H1 (cell line): ENCODE data around the gene CRYGS. TPM values are rescaled to one million over a fixed set of nuclear protein-coding genes. Genes with fewer than 3 reads are reported as not detected.
A peak's percentile ranks its signal among the peaks of the same experiment; 100 is the strongest.

Experiments
- CTCF ChIA-PET: fragments of 300-600 bp; sonication (Branson Sonifier 250); formaldehyde crosslinking; loops from one replicate; lab custom pipeline; 2021; ENCODE audit not compliant: partially characterized antibody; lab: Charles Lee
- POLR2A ChIA-PET: fragments of 300-600 bp; sonication (Branson Sonifier 250); formaldehyde crosslinking; loops from one replicate; lab custom pipeline; 2021; ENCODE audit warnings: inconsistent platforms; ENCODE audit not compliant: partially characterized antibody; lab: Charles Lee
- DNase-seq, 2 experiments: peaks; one replicate each; pipeline versions ENCODE4 v3.0.0 to v3.0.0-alpha.2; 2010 to 2022; ENCODE audit warnings: low spot score in 2 of 2, low read depth in 1 of 2, mixed read lengths in 1 of 2
- FAIRE-seq: peaks from 2 replicates; lab custom pipeline; 2011; peaks lifted over from hg19 to GRCh38; lab: Jason Lieb, UNC
- H2AFZ ChIP-seq: 2 replicates; pipeline ENCODE4 v1.8.1; 2012; ENCODE audit warnings: low read length, inconsistent platforms
- H2AK5ac ChIP-seq: 2 replicates; pipeline ENCODE4 v1.6.1; 2013; ENCODE audit warnings: low read depth, low read length
- H2BK120ac ChIP-seq: replicated peaks from 2 replicates; pipeline ENCODE3; 2013; ENCODE audit warnings: low read depth, low read length, inconsistent platforms
- H2BK12ac ChIP-seq: 2 replicates; pipeline ENCODE4 v1.6.1; 2013; ENCODE audit warnings: low read depth, low read length
- H2BK15ac ChIP-seq: 2 replicates; pipeline ENCODE4 v1.6.1; 2013; ENCODE audit warnings: low read length
- H2BK20ac ChIP-seq: 2 replicates; pipeline ENCODE4 v1.6.1; 2013; ENCODE audit warnings: low read length
- H2BK5ac ChIP-seq: 2 replicates; pipeline ENCODE4 v1.6.1; 2013; ENCODE audit warnings: low read depth, low read length
- H3K14ac ChIP-seq: 2 replicates; pipeline ENCODE4 v1.6.1; 2013; ENCODE audit warnings: inconsistent platforms; ENCODE audit not compliant: insufficient read length
- H3K18ac ChIP-seq: 2 replicates; pipeline ENCODE4 v1.6.1; 2013; ENCODE audit warnings: low read length; ENCODE audit errors: extremely low read depth
- H3K23ac ChIP-seq: 2 replicates; pipeline ENCODE4 v1.6.1; 2013; ENCODE audit warnings: inconsistent platforms; ENCODE audit not compliant: insufficient read length
- H3K23me2 ChIP-seq: 2 replicates; pipeline ENCODE4 v1.6.1; 2013; ENCODE audit warnings: low read depth, low read length
- H3K27ac ChIP-seq: 2 replicates; pipeline ENCODE4 v1.6.1; 2011; ENCODE audit warnings: low read depth, low read length, inconsistent platforms
- H3K27me3 ChIP-seq, 4 experiments: replicated peaks in 1 of 4; 1 replicate in 1 of 4; 2 replicates in 3 of 4; pipeline versions ENCODE4 v1.6.1 to v1.8.1; 2011 to 2013; ENCODE audit warnings: low read length in 3 of 4, mild to moderate bottlenecking in 3 of 4, inconsistent platforms in 2 of 4, mixed read lengths in 2 of 4, moderate library complexity in 1 of 4; ENCODE audit not compliant: control insufficient read depth in 3 of 4, insufficient read depth in 3 of 4; ENCODE audit errors: extremely low read depth in 1 of 4
- H3K36me3 ChIP-seq, 4 experiments: 2 replicates each; pipeline versions ENCODE4 v1.6.1 to v1.8.1; 2011 to 2013; ENCODE audit warnings: mild to moderate bottlenecking in 4 of 4, low read length in 3 of 4, moderate library complexity in 2 of 4, control low read depth in 1 of 4, inconsistent platforms in 1 of 4; ENCODE audit not compliant: insufficient read depth in 4 of 4, control insufficient read depth in 2 of 4
- H3K4ac ChIP-seq: replicated peaks from 2 replicates; pipeline ENCODE3; 2013; ENCODE audit warnings: low read length, low read depth, mixed read lengths, inconsistent platforms; ENCODE audit not compliant: insufficient read length
- H3K4me1 ChIP-seq, 4 experiments: replicated peaks in 1 of 4; 1 replicate in 1 of 4; 2 replicates in 3 of 4; pipeline versions ENCODE4 v1.6.1 to v1.8.1; 2011 to 2013; ENCODE audit warnings: low read length in 3 of 4, inconsistent platforms in 2 of 4, mixed read lengths in 1 of 4; ENCODE audit not compliant: insufficient read depth in 4 of 4, control insufficient read depth in 3 of 4
- H3K4me2 ChIP-seq, 2 experiments: 2 replicates each; pipeline versions ENCODE4 v1.6.1 to v1.8.1; 2011 to 2013; ENCODE audit warnings: low read depth in 2 of 2, low read length in 2 of 2, control low read depth in 1 of 2, inconsistent platforms in 1 of 2, mild to moderate bottlenecking in 1 of 2; ENCODE audit not compliant: insufficient read depth in 1 of 2
- H3K4me3 ChIP-seq, 4 experiments: fragments of 200-600, 300-600 bp in 1 of 4; sonication (generic), shearing (Covaris generic), sonication (Bioruptor Twin) in 1 of 4; 2 replicates each; pipeline versions ENCODE4 v1.5.1 to v1.8.1; 2011 to 2016; ENCODE audit warnings: low read length in 4 of 4, low read depth in 3 of 4, control low read depth in 2 of 4, inconsistent platforms in 2 of 4, mild to moderate bottlenecking in 2 of 4, mixed read lengths in 1 of 4, moderate library complexity in 1 of 4; ENCODE audit not compliant: insufficient read depth in 2 of 4; ENCODE audit errors: extremely low read depth in 1 of 4
- H3K56ac ChIP-seq: replicated peaks from 2 replicates; pipeline ENCODE3; 2013; ENCODE audit warnings: low read depth, mild to moderate bottlenecking, mixed read lengths, low read length, inconsistent platforms; ENCODE audit not compliant: insufficient read length
- H3K79me1 ChIP-seq: 2 replicates; pipeline ENCODE4 v1.6.1; 2013; ENCODE audit warnings: low read depth, low read length, control low read depth
- H3K79me2 ChIP-seq, 2 experiments: 2 replicates each; pipeline versions ENCODE4 v1.6.1 to v1.8.1; 2012 to 2013; ENCODE audit warnings: low read length in 2 of 2, mild to moderate bottlenecking in 2 of 2, inconsistent platforms in 1 of 2; ENCODE audit not compliant: insufficient read depth in 2 of 2, control insufficient read depth in 1 of 2
- H3K9ac ChIP-seq, 4 experiments: replicated peaks in 1 of 4; 1 replicate in 1 of 4; 2 replicates in 3 of 4; pipeline versions ENCODE4 v1.6.1 to v1.8.1; 2011 to 2013; ENCODE audit warnings: low read depth in 3 of 4, low read length in 3 of 4, control low read depth in 2 of 4, mild to moderate bottlenecking in 2 of 4, moderate library complexity in 2 of 4, inconsistent platforms in 1 of 4; ENCODE audit errors: extremely low read depth in 1 of 4
- H3K9me3 ChIP-seq, 2 experiments: 2 replicates each; pipeline versions ENCODE4 v1.6.1 to v1.8.1; 2012 to 2013; ENCODE audit warnings: mild to moderate bottlenecking in 2 of 2, moderate library complexity in 2 of 2, control low read depth in 1 of 2, inconsistent platforms in 1 of 2, low read depth in 1 of 2, low read length in 1 of 2, mixed read lengths in 1 of 2; ENCODE audit not compliant: insufficient read depth in 2 of 2
- H4K20me1 ChIP-seq, 2 experiments: replicated peaks in 1 of 2; 2 replicates each; pipeline versions ENCODE3 to v1.8.1; 2011 to 2013; ENCODE audit warnings: inconsistent platforms in 2 of 2, low read length in 2 of 2, mild to moderate bottlenecking in 1 of 2; ENCODE audit not compliant: insufficient read depth in 2 of 2, control insufficient read depth in 1 of 2
- H4K5ac ChIP-seq: 2 replicates; pipeline ENCODE4 v1.6.1; 2013; ENCODE audit warnings: low read length, low read depth, mixed read lengths, inconsistent platforms; ENCODE audit not compliant: insufficient read length
- H4K8ac ChIP-seq: 2 replicates; pipeline ENCODE4 v1.8.0; 2013; ENCODE audit warnings: mild to moderate bottlenecking, moderate library complexity, low read length, inconsistent platforms; ENCODE audit not compliant: insufficient read depth; ENCODE audit errors: extremely low read depth
- H4K91ac ChIP-seq: replicated peaks from 2 replicates; pipeline ENCODE3; 2013; ENCODE audit warnings: low read length, mixed read lengths, inconsistent platforms; ENCODE audit not compliant: insufficient read length
- JUND ChIP-seq: IDR thresholded peaks from 2 replicates; pipeline ENCODE4 v1.6.1; 2011; ENCODE audit warnings: mild to moderate bottlenecking, improper control_type of control experiment, low read length
- POLR2A ChIP-seq, 2 experiments: IDR thresholded peaks; 1 replicate in 1 of 2; 2 replicates in 1 of 2; pipeline ENCODE4 v1.6.1; 2011; ENCODE audit warnings: low read depth in 2 of 2, low read length in 2 of 2, mild to moderate bottlenecking in 2 of 2; ENCODE audit errors: control extremely low read depth in 1 of 2
- SIN3A ChIP-seq, 2 experiments: IDR thresholded peaks in 1 of 2; conservative IDR thresholded peaks in 1 of 2; 2 replicates each; pipeline ENCODE4 v1.6.1; 2011 to 2012; ENCODE audit warnings: low read length in 2 of 2, improper control_type of control experiment in 1 of 2, low read depth in 1 of 2, mild to moderate bottlenecking in 1 of 2
- SP4 ChIP-seq: IDR thresholded peaks from 2 replicates; pipeline ENCODE4 v1.6.1; 2012; ENCODE audit warnings: low read length, inconsistent platforms
- TAF1 ChIP-seq: IDR thresholded peaks from 2 replicates; pipeline ENCODE4 v1.6.1; 2011; ENCODE audit warnings: mild to moderate bottlenecking, low read depth, low read length
- ZNF274 ChIP-seq: IDR thresholded peaks from 2 replicates; pipeline ENCODE4 v1.7.0; 2012; ENCODE audit warnings: low read length, borderline replicate concordance; ENCODE audit errors: extremely low read depth
- WGBS, 2 experiments: shearing (Covaris generic) in 1 of 2; methylation state at CpG; one replicate each; pipeline versions ENCODE4 v1.1.6 to v1.1.7; 2013 to 2015; ENCODE audit warnings: low lambda C conversion rate in 2 of 2, mixed read lengths in 2 of 2, inconsistent platforms in 1 of 2, low coverage in 1 of 2, missing lambda C conversion rate in 1 of 2; ENCODE audit not compliant: insufficient replicate concordance in 2 of 2, insufficient coverage in 1 of 2, insufficient read length in 1 of 2; ENCODE audit errors: extremely low coverage in 1 of 2, missing lambda C conversion rate in 1 of 2; 5-methylcytosine and 5-hydroxymethylcytosine counted together
- polyA plus RNA-seq, 7 experiments: library from polyadenylated mRNA; depleted of rRNA in 3 of 7; stranded (reverse) in 5 of 7; unstranded in 2 of 7; fragments of >200 nt in 5 of 7; fragments of 200-250 nt in 2 of 7; gene quantifications; 1 replicate in 5 of 7; 2 replicates in 1 of 7; 4 replicates in 1 of 7; pipeline versions ENCODE4 v1.2.1 to v1.2.3, GENCODE V29; 2011 to 2013; ENCODE audit warnings: missing spikeins in 2 of 7, mixed read lengths in 2 of 7
- total RNA-seq: library from RNA; stranded (reverse); fragmentation: NEBNext Ultra II Directional; extraction: Animal tissue kit (Norgen Biotek cat#: 25700); gene quantifications from 2 replicates; pipeline ENCODE4 v1.2.1, GENCODE V29; 2021
- TF ChIP-seq, protein P1 (sequence below): IDR thresholded peaks from 2 replicates; pipeline ENCODE4 v1.6.1; 2012; ENCODE audit warnings: inconsistent platforms

CRYGS gene
- total and polyA plus RNA-seq, 2 of the 8 experiments (the other 6 are each of a cell fraction or from before 2014, with no cell fraction given), result 1.5 to 1.8 TPM

DNA sequence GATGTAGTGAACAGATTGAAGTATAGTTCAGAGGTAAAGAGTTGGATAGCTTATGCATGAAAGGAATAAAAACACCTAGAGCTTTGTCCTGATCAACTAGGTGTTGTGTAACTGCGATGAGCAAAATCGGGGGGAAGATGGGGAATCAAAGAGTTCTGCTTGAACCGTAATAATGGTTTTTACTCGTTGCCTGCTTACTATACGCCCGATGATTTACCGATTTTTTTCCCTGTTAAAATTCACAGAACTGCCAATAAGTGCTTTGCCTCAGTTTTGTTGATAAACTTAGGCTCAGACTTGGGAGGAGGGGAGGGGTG lies 25.6 kb upstream of the CRYGS start:
- Histone ChIP-seq H4K5ac (no peak overlapping the region), H3K79me2 (peaks cover 0 to 21% of the 10 kb centered on the region in 2 experiments; a peak in 3 of 4 replicates), H3K56ac (no peak overlapping the region), H2BK120ac (no peak overlapping the region), H3K4ac (no peak overlapping the region), H3K36me3 (peaks cover 5 to 18% (median 12%) of the 10 kb centered on the region in 4 experiments; a peak in 7 of 8 replicates), H3K4me1 (peaks cover 0 to 11% (median 4%) of the 10 kb centered on the region in 4 experiments; a peak in 6 of 7 replicates), H3K14ac (no peak overlapping the region), H3K4me2 (peak overlapping the region; percentile 91 to 99), H3K23ac (no peak overlapping the region), H3K9ac (peak overlapping the region; percentile 52 to 95 (median 74)), H4K91ac (no peak overlapping the region), H3K18ac (no peak overlapping the region), H3K4me3 (peak overlapping the region; percentile 82 to 87 (median 84)), H3K23me2 (peaks cover 16% of the 10 kb centered on the region), H4K8ac (peak overlapping the region; percentile 66; the same call in 1 of the 2 replicates), H4K20me1 (peaks cover 0 to 4% of the 10 kb centered on the region in 2 experiments), H2BK12ac (no peak overlapping the region), H2BK15ac (no peak overlapping the region), H2BK5ac (no peak overlapping the region), H2AFZ (peak overlapping the region; percentile 89; the same call in 1 of the 2 replicates), H3K79me1 (peaks cover 3% of the 10 kb centered on the region), H2BK20ac (no peak overlapping the region), H3K27ac (no peak overlapping the region; the same call in 1 of the 2 replicates), H3K9me3 (no peaks in the 10 kb centered on the region), H2AK5ac (no peak overlapping the region), H3K27me3 (no peaks in the 10 kb centered on the region)
- DNase-seq, result no peak
- POLR2A ChIA-PET, result interaction anchor here (0.8 to 9.0 kb wide), 14 partner anchors 9 to 632 kb away, joined by 3 to 96 read pairs (median 4); partner anchors contain the start of genes EIF4A2, RFC4 and TRA2B
- CTCF ChIA-PET, result interaction anchor here (0.8 to 1.7 kb wide), 4 partner anchors 9 to 1145 kb away, joined by 3 to 5 read pairs (median 4); no protein-coding TSS in a partner anchor
- TF ChIP-seq POLR2A (IDR thresholded peaks at IDR 0.05; ENCODE audit: control extremely low read depth in 1 of 2, low read depth in 2 of 2, low read length in 2 of 2) (no peak), SIN3A (conservative IDR thresholded peaks at IDR 0.05 in 1 of 2, IDR thresholded peaks at IDR 0.05 in 1 of 2; ENCODE audit: low read depth in 1 of 2, low read length in 2 of 2) (no peak), JUND (no peak), TAF1 (no peak), ZNF274 (no peak), SP4 (no peak)
- TF ChIP-seq, protein P1, sequence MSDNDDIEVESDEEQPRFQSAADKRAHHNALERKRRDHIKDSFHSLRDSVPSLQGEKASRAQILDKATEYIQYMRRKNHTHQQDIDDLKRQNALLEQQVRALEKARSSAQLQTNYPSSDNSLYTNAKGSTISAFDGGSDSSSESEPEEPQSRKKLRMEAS, result no peak
- FAIRE-seq, result no peak
- 27% methylated on average over 7 of the region's 7 CpGs; no CpG with 5 or more reads in 1 of the 2 experiments for WGBS, 2 experiments
